Fibroblast of lung (primary cell): ENCODE results near the gene ZER1.

ENCODE experiments used
- CTCF ChIP-seq, 2 donors: IDR thresholded peaks in 1 of 2; conservative IDR thresholded peaks in 1 of 2; 1 replicate in 1 of 2; 2 replicates in 1 of 2; pipeline ENCODE4 v1.5.1; 2011 to 2012; ENCODE audit warnings: low read length in 2 of 2, control low read depth in 1 of 2, inconsistent platforms in 1 of 2, low read depth in 1 of 2, mild to moderate bottlenecking in 1 of 2
- EZH2 ChIP-seq: IDR thresholded peaks from 2 replicates; pipeline ENCODE4 v1.5.1; 2012; ENCODE audit warnings: low read length, control low read depth, mild to moderate bottlenecking; ENCODE audit errors: missing control alignments

- TF ChIP-seq CTCF (conservative IDR thresholded peaks at IDR 0.05 in 1 of 2, IDR thresholded peaks at IDR 0.05 in 1 of 2; ENCODE audit: low read depth in 1 of 2, low read length in 2 of 2) (no peak), EZH2 (no peak)
These were observed 18.8 kb upstream of the ZER1 start for GRCh38 chr9:128790536-128790935.
